NCI-H2081 (cell line): ENCODE data around the gene ACBD6.
A peak's percentile ranks its signal among the peaks of the same experiment; 100 is the strongest.

Experiments used
- DNase-seq, 2 experiments: peaks; one replicate each; lab custom pipeline; 2025; lab: John Stamatoyannopoulos, UW

The ACBD6 gene

GRCh38 chr1:180524915-180525714 lies 22.7 kb upstream of the ACBD6 start:
- DNase-seq: no peak

DNA sequence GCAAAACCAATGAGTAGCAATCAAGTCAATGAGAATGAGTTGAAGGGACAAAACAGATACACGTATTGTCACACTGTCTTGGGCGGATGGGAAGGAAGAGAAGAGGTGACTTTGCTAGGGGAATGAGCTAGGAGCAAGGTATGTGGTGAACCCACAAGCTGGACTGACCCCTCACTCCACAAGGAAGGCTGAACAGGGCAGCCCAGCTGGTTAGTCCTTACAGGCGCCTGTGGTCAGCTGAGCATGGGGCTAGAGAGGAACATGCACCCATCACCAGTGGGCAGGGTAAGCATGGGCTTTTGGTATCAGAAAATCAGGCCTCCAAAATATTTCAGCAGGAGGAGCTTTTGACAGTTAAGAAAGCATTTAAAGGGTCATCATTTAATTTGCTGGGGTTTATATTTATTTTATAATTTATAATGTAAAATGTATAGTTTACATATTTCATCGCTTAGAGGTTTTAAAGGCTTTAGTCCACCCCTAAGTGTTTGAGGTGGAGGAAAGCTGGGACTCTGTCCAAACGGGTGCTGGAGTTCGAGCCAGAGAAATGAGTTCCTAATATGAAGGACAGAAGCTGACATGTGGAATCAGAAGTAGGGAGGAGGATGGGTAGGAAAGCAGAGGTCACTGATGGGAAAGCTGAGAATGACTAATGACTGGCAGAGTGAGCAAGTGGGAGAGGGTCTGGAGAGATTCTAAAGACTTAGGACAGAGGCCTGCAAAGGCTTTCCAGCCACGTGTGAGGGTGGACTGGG lies 22.0 kb upstream of the ACBD6 start:
- no peak for DNase-seq

DNA sequence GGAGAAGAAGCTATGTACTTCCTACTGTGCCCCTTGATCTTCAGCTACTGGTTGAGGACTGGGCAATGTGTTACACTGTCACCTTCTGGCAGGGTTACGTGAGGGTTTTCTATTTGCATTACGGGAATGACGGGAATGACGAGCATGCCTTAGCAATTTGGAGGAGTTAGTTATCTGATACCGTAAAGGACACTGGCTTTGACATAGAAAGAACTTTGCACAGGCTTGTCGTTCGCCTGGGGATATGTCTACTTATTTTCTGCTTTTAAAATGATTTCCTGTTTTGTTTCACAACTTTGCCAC lies 19.8 kb upstream of the ACBD6 start:
- no peak for DNase-seq

- DNase-seq: no peak
Observed at GRCh38 chr1:180521474-180522212, 19.3 kb upstream of the ACBD6 start.

GRCh38 chr1:180519846-180520245 lies 17.5 kb upstream of the ACBD6 start:
- no peak for DNase-seq

GRCh38 chr1:180515857-180516388 lies 13.5 kb upstream of the ACBD6 start:
- DNase-seq: peak; percentile 82 to 85

GRCh38 chr1:180515364-180515763 lies 13.0 kb upstream of the ACBD6 start:
- no peak for DNase-seq

GRCh38 chr1:180513531-180513930 lies 11.2 kb upstream of the ACBD6 start:
- no peak for DNase-seq

GRCh38 chr1:180510882-180511281 lies 8.5 kb upstream of the ACBD6 start:
- DNase-seq: no peak

DNA sequence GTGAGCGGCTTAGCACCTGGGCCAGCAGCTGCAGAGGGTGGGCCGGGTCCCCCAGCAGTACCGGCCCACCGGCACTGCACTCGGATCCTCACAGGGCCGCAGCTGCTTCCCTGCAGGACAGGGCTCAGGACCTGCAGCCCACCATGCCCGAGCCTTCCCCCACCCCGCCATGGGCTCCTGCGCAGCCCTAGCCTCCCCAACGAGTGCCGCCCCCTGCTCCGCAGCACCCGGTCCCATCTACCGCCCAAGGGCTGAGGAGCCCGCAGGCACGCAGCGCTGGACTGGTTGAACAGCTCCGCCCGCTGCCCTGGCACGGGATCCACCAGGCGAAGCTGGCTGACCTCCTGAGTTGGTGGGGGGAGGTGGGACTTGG lies 6.3 kb upstream of the ACBD6 start:
- no peak for DNase-seq

GRCh38 chr1:180507795-180508724 lies 5.7 kb upstream of the ACBD6 start:
- no peak for DNase-seq

- no peak for DNase-seq
Observed at GRCh38 chr1:180505732-180506335, 3.5 kb upstream of the ACBD6 start.

GRCh38 chr1:180504186-180504585 lies 1.8 kb upstream of the ACBD6 start:
- DNase-seq: no peak

- DNase-seq: no peak
Observed at GRCh38 chr1:180503280-180503862, 994 bp upstream of the ACBD6 start.

GRCh38 chr1:180501865-180502360 lies 464 bp downstream of the ACBD6 start:
- peak; percentile 75 to 84 for DNase-seq

DNA sequence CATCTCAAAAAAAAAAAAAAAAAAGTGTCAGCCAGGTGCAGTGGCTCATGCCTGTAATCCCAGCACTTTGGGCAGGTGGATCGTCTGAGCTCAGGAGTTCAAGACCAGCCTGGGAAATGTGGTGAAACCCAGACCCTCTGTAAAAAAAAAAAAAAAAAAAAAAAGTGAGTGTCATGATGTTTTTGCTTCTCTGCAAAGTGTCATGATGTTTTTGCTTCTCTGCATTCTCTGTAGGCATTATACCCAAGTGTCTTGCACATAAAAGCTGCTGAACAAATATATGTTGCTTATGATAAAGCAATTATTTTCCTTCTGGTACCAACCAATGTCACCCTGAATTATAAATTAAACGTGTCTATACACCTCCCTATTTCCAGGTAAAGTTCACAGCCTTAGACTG lies 1.7 kb downstream of the ACBD6 start:
- DNase-seq: no peak

- no peak for DNase-seq
Observed at GRCh38 chr1:180498594-180498993, 3.8 kb downstream of the ACBD6 start.

- DNase-seq: no peak
Observed at GRCh38 chr1:180497826-180498225, 4.6 kb downstream of the ACBD6 start.

GRCh38 chr1:180494370-180494769 lies 8.0 kb downstream of the ACBD6 start:
- peak in 1 of 2 experiments; percentile 15 for DNase-seq

- DNase-seq: no peak
Observed at GRCh38 chr1:180489976-180490375, 12.4 kb downstream of the ACBD6 start.

GRCh38 chr1:180489313-180489712 lies 13.1 kb downstream of the ACBD6 start:
- no peak for DNase-seq
